ENCODE results near the gene NANOS2.

GRCh38 chr19:45889210-45889885 is 25.2 kb downstream of the NANOS2 start:
- no peak for TF ChIP-seq POU6F1 (CRISPR knock-in tag; IDR thresholded peaks at IDR 0.05; ENCODE audit: borderline replicate concordance, low read depth)
- TF ChIP-seq ZFP3 (CRISPR knock-in tag; IDR thresholded peaks at IDR 0.05): no peak
- TF ChIP-seq GLIS3 (CRISPR knock-in tag; IDR thresholded peaks at IDR 0.05): no peak
- no peak for TF ChIP-seq TSHZ2 (CRISPR knock-in tag; IDR thresholded peaks at IDR 0.05)
- no peak for TF ChIP-seq ZFP30 (CRISPR knock-in tag; IDR thresholded peaks at IDR 0.05)
- TF ChIP-seq ESRRG (CRISPR knock-in tag; IDR thresholded peaks at IDR 0.05): no peak
- no peak for TF ChIP-seq SNAI2 (CRISPR knock-in tag; IDR thresholded peaks at IDR 0.05)
- TF ChIP-seq ZNF8 (CRISPR knock-in tag; IDR thresholded peaks at IDR 0.05): no peak
- TF ChIP-seq OSR1 (CRISPR knock-in tag; IDR thresholded peaks at IDR 0.05): no peak
- no peak for TF ChIP-seq CREB5 (CRISPR knock-in tag; IDR thresholded peaks at IDR 0.05; ENCODE audit: low read depth)
- no peak for TF ChIP-seq CSDC2 (CRISPR knock-in tag; IDR thresholded peaks at IDR 0.05)

All from SK-N-SH treated with all-trans-retinoic acid at 6 μM for 48 hours (cell line).